ENCODE results near the gene PSMG1. TPM values are rescaled to one million over a fixed set of nuclear protein-coding genes. Genes with fewer than 3 reads are reported as not detected.

PSMG1 gene
- total RNA-seq, 1 donor from 2014 or later, result 19.1 TPM

- peaks cover 10% of the 10 kb centered on the region for H3K4me1 ChIP-seq
- ATAC-seq, result no peak
- intact Hi-C loops (cut with DNase I), result no loop called here
- DNase-seq, result no peak
- H3K27ac ChIP-seq, result no peak overlapping the region
- peaks cover 10% of the 10 kb centered on the region for H3K9me3 ChIP-seq
- no peaks in the 10 kb centered on the region for H3K36me3 ChIP-seq
- no peak for TF ChIP-seq CTCF (IDR thresholded peaks at IDR 0.05)
- H3K27me3 ChIP-seq (ENCODE audit: low read depth), result no peaks in the 10 kb centered on the region
- no peak overlapping the region for H3K4me3 ChIP-seq
Observed at GRCh38 chr21:39127506-39127905, 55.7 kb downstream of the PSMG1 start.

GRCh38 chr21:39126486-39126806 lies 56.8 kb downstream of the PSMG1 start:
- intact Hi-C loops (cut with DNase I), result no loop called here
- DNase-seq (no peak), ATAC-seq (no peak)
- H3K36me3 ChIP-seq, result no peaks in the 10 kb centered on the region
- no peaks in the 10 kb centered on the region for H3K27me3 ChIP-seq (ENCODE audit: low read depth)
- H3K9me3 ChIP-seq, result peaks cover 10% of the 10 kb centered on the region
- H3K4me1 ChIP-seq, result peaks cover 10% of the 10 kb centered on the region
- H3K4me3 ChIP-seq, result no peak overlapping the region
- no peak overlapping the region for H3K27ac ChIP-seq
- no peak for TF ChIP-seq CTCF (IDR thresholded peaks at IDR 0.05)

DNA sequence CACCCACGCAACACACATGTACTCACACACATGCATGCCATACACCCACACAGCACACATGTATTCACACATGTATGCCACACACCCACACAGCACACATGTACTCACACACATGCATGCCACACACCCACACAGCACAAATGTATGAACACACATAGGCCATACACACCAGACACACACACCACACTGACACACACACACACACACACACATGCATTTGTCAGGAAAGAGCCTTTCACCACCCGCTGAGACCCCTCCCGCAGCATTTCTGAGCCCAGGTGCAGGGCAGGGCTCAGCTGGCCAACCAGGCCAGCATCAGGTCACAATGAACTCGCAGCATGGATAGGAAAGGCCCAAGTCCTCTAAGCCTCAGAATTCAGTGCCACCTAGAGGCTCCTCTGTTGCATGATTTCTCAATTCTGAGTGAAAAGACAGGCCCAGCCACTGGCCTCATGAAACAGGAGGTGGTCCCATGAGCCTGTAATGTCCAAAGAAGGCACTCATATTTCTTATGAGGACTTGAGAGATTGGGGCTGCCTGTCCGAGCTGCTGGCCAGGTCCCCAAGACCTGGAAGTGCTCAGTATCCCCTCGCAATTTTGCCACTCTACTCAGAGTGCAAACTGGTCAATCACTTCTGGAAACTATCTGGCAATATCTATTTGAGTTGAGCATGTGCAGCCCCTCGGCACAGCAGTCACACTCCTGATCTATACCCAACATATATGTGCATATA lies 57.3 kb downstream of the PSMG1 start:
- no peaks in the 10 kb centered on the region for H3K36me3 ChIP-seq
- TF ChIP-seq CTCF (IDR thresholded peaks at IDR 0.05), result peak; percentile 66
- peaks cover 10% of the 10 kb centered on the region for H3K9me3 ChIP-seq
- intact Hi-C loops (cut with DNase I), result no loop called here
- no peak for DNase-seq
- no peak overlapping the region for H3K4me3 ChIP-seq
- ATAC-seq, result peak; percentile 94 to 95
- H3K27ac ChIP-seq, result no peak overlapping the region
- peaks cover 10% of the 10 kb centered on the region for H3K4me1 ChIP-seq
- H3K27me3 ChIP-seq (ENCODE audit: low read depth), result no peaks in the 10 kb centered on the region

Other genes starting within 250 kb of the PSMG1 start
- gene BRWD1, start 130.2 kb upstream of the PSMG1 start, total RNA-seq, result 39.0 TPM
- gene HMGN1, start 165.6 kb upstream of the PSMG1 start, total RNA-seq, result 139 TPM

All from lower lobe of right lung (tissue), 2 donors.